H1 (cell line): ENCODE results near the gene WDR43. TPM values are rescaled to one million over a fixed set of nuclear protein-coding genes. Genes with fewer than 3 reads are reported as not detected.

Experiments used
- CTCF ChIA-PET: fragments of 300-600 bp; sonication (Branson Sonifier 250); formaldehyde crosslinking; loops from one replicate; lab custom pipeline; 2021; ENCODE audit not compliant: partially characterized antibody; lab: Charles Lee
- POLR2A ChIA-PET: fragments of 300-600 bp; sonication (Branson Sonifier 250); formaldehyde crosslinking; loops from one replicate; lab custom pipeline; 2021; ENCODE audit warnings: inconsistent platforms; ENCODE audit not compliant: partially characterized antibody; lab: Charles Lee
- DNase-seq, 2 experiments: peaks; one replicate each; pipeline versions ENCODE4 v3.0.0 to v3.0.0-alpha.2; 2010 to 2022; ENCODE audit warnings: low spot score in 2 of 2, low read depth in 1 of 2, mixed read lengths in 1 of 2
- FAIRE-seq: peaks from 2 replicates; lab custom pipeline; 2011; peaks lifted over from hg19 to GRCh38; lab: Jason Lieb, UNC
- H2AFZ ChIP-seq: 2 replicates; pipeline ENCODE4 v1.8.1; 2012; ENCODE audit warnings: low read length, inconsistent platforms
- H2AK5ac ChIP-seq: 2 replicates; pipeline ENCODE4 v1.6.1; 2013; ENCODE audit warnings: low read depth, low read length
- H2BK120ac ChIP-seq: replicated peaks from 2 replicates; pipeline ENCODE3; 2013; ENCODE audit warnings: low read depth, low read length, inconsistent platforms
- H2BK12ac ChIP-seq: 2 replicates; pipeline ENCODE4 v1.6.1; 2013; ENCODE audit warnings: low read depth, low read length
- H2BK15ac ChIP-seq: 2 replicates; pipeline ENCODE4 v1.6.1; 2013; ENCODE audit warnings: low read length
- H2BK20ac ChIP-seq: 2 replicates; pipeline ENCODE4 v1.6.1; 2013; ENCODE audit warnings: low read length
- H2BK5ac ChIP-seq: 2 replicates; pipeline ENCODE4 v1.6.1; 2013; ENCODE audit warnings: low read depth, low read length
- H3K14ac ChIP-seq: 2 replicates; pipeline ENCODE4 v1.6.1; 2013; ENCODE audit warnings: inconsistent platforms; ENCODE audit not compliant: insufficient read length
- H3K18ac ChIP-seq: 2 replicates; pipeline ENCODE4 v1.6.1; 2013; ENCODE audit warnings: low read length; ENCODE audit errors: extremely low read depth
- H3K23ac ChIP-seq: 2 replicates; pipeline ENCODE4 v1.6.1; 2013; ENCODE audit warnings: inconsistent platforms; ENCODE audit not compliant: insufficient read length
- H3K23me2 ChIP-seq: 2 replicates; pipeline ENCODE4 v1.6.1; 2013; ENCODE audit warnings: low read depth, low read length
- H3K27ac ChIP-seq: 2 replicates; pipeline ENCODE4 v1.6.1; 2011; ENCODE audit warnings: low read depth, low read length, inconsistent platforms
- H3K27me3 ChIP-seq, 4 experiments: replicated peaks in 1 of 4; 1 replicate in 1 of 4; 2 replicates in 3 of 4; pipeline versions ENCODE4 v1.6.1 to v1.8.1; 2011 to 2013; ENCODE audit warnings: low read length in 3 of 4, mild to moderate bottlenecking in 3 of 4, inconsistent platforms in 2 of 4, mixed read lengths in 2 of 4, moderate library complexity in 1 of 4; ENCODE audit not compliant: control insufficient read depth in 3 of 4, insufficient read depth in 3 of 4; ENCODE audit errors: extremely low read depth in 1 of 4
- H3K36me3 ChIP-seq, 4 experiments: 2 replicates each; pipeline versions ENCODE4 v1.6.1 to v1.8.1; 2011 to 2013; ENCODE audit warnings: mild to moderate bottlenecking in 4 of 4, low read length in 3 of 4, moderate library complexity in 2 of 4, control low read depth in 1 of 4, inconsistent platforms in 1 of 4; ENCODE audit not compliant: insufficient read depth in 4 of 4, control insufficient read depth in 2 of 4
- H3K4ac ChIP-seq: replicated peaks from 2 replicates; pipeline ENCODE3; 2013; ENCODE audit warnings: low read length, low read depth, mixed read lengths, inconsistent platforms; ENCODE audit not compliant: insufficient read length
- H3K4me1 ChIP-seq, 4 experiments: replicated peaks in 1 of 4; 1 replicate in 1 of 4; 2 replicates in 3 of 4; pipeline versions ENCODE4 v1.6.1 to v1.8.1; 2011 to 2013; ENCODE audit warnings: low read length in 3 of 4, inconsistent platforms in 2 of 4, mixed read lengths in 1 of 4; ENCODE audit not compliant: insufficient read depth in 4 of 4, control insufficient read depth in 3 of 4
- H3K4me2 ChIP-seq, 2 experiments: 2 replicates each; pipeline versions ENCODE4 v1.6.1 to v1.8.1; 2011 to 2013; ENCODE audit warnings: low read depth in 2 of 2, low read length in 2 of 2, control low read depth in 1 of 2, inconsistent platforms in 1 of 2, mild to moderate bottlenecking in 1 of 2; ENCODE audit not compliant: insufficient read depth in 1 of 2
- H3K4me3 ChIP-seq, 4 experiments: fragments of 200-600, 300-600 bp in 1 of 4; sonication (generic), shearing (Covaris generic), sonication (Bioruptor Twin) in 1 of 4; 2 replicates each; pipeline versions ENCODE4 v1.5.1 to v1.8.1; 2011 to 2016; ENCODE audit warnings: low read length in 4 of 4, low read depth in 3 of 4, control low read depth in 2 of 4, inconsistent platforms in 2 of 4, mild to moderate bottlenecking in 2 of 4, mixed read lengths in 1 of 4, moderate library complexity in 1 of 4; ENCODE audit not compliant: insufficient read depth in 2 of 4; ENCODE audit errors: extremely low read depth in 1 of 4
- H3K56ac ChIP-seq: replicated peaks from 2 replicates; pipeline ENCODE3; 2013; ENCODE audit warnings: low read depth, mild to moderate bottlenecking, mixed read lengths, low read length, inconsistent platforms; ENCODE audit not compliant: insufficient read length
- H3K79me1 ChIP-seq: 2 replicates; pipeline ENCODE4 v1.6.1; 2013; ENCODE audit warnings: low read depth, low read length, control low read depth
- H3K79me2 ChIP-seq, 2 experiments: 2 replicates each; pipeline versions ENCODE4 v1.6.1 to v1.8.1; 2012 to 2013; ENCODE audit warnings: low read length in 2 of 2, mild to moderate bottlenecking in 2 of 2, inconsistent platforms in 1 of 2; ENCODE audit not compliant: insufficient read depth in 2 of 2, control insufficient read depth in 1 of 2
- H3K9ac ChIP-seq, 4 experiments: replicated peaks in 1 of 4; 1 replicate in 1 of 4; 2 replicates in 3 of 4; pipeline versions ENCODE4 v1.6.1 to v1.8.1; 2011 to 2013; ENCODE audit warnings: low read depth in 3 of 4, low read length in 3 of 4, control low read depth in 2 of 4, mild to moderate bottlenecking in 2 of 4, moderate library complexity in 2 of 4, inconsistent platforms in 1 of 4; ENCODE audit errors: extremely low read depth in 1 of 4
- H3K9me3 ChIP-seq, 2 experiments: 2 replicates each; pipeline versions ENCODE4 v1.6.1 to v1.8.1; 2012 to 2013; ENCODE audit warnings: mild to moderate bottlenecking in 2 of 2, moderate library complexity in 2 of 2, control low read depth in 1 of 2, inconsistent platforms in 1 of 2, low read depth in 1 of 2, low read length in 1 of 2, mixed read lengths in 1 of 2; ENCODE audit not compliant: insufficient read depth in 2 of 2
- H4K20me1 ChIP-seq, 2 experiments: replicated peaks in 1 of 2; 2 replicates each; pipeline versions ENCODE3 to v1.8.1; 2011 to 2013; ENCODE audit warnings: inconsistent platforms in 2 of 2, low read length in 2 of 2, mild to moderate bottlenecking in 1 of 2; ENCODE audit not compliant: insufficient read depth in 2 of 2, control insufficient read depth in 1 of 2
- H4K5ac ChIP-seq: 2 replicates; pipeline ENCODE4 v1.6.1; 2013; ENCODE audit warnings: low read length, low read depth, mixed read lengths, inconsistent platforms; ENCODE audit not compliant: insufficient read length
- H4K8ac ChIP-seq: 2 replicates; pipeline ENCODE4 v1.8.0; 2013; ENCODE audit warnings: mild to moderate bottlenecking, moderate library complexity, low read length, inconsistent platforms; ENCODE audit not compliant: insufficient read depth; ENCODE audit errors: extremely low read depth
- H4K91ac ChIP-seq: replicated peaks from 2 replicates; pipeline ENCODE3; 2013; ENCODE audit warnings: low read length, mixed read lengths, inconsistent platforms; ENCODE audit not compliant: insufficient read length
- CHD1 ChIP-seq: IDR thresholded peaks from 2 replicates; pipeline ENCODE4 v1.6.1; 2012; ENCODE audit warnings: low read depth, low read length, improper control_type of control experiment
- CTBP2 ChIP-seq: IDR thresholded peaks from 2 replicates; pipeline ENCODE4 v1.7.0; 2011; ENCODE audit warnings: borderline replicate concordance, mild to moderate bottlenecking, moderate library complexity, mixed read lengths, low read length; ENCODE audit not compliant: insufficient read depth, insufficient read length
- EP300 ChIP-seq, 2 experiments: IDR thresholded peaks; 1 replicate in 1 of 2; 2 replicates in 1 of 2; pipeline ENCODE4 v1.6.1; 2011 to 2012; ENCODE audit warnings: low read depth in 2 of 2, low read length in 2 of 2, mild to moderate bottlenecking in 2 of 2, borderline replicate concordance in 1 of 2, inconsistent platforms in 1 of 2, moderate library complexity in 1 of 2
- KDM1A ChIP-seq: fragments of 200-600, 300-600 bp; sonication (generic); IDR thresholded peaks from 2 replicates; pipeline ENCODE4 v1.7.1; 2016; ENCODE audit warnings: mild to moderate bottlenecking, low read length, borderline replicate concordance
- POU5F1 ChIP-seq: IDR thresholded peaks from 2 replicates; pipeline ENCODE4 v1.6.1; 2011; ENCODE audit warnings: low read depth, mild to moderate bottlenecking, low read length, moderate library complexity
- RNF2 ChIP-seq: fragments of 200-900, 300-1000 bp; sonication (generic); IDR thresholded peaks from 2 replicates; pipeline ENCODE4 v1.7.1; 2016; ENCODE audit warnings: borderline replicate concordance, low read depth, mild to moderate bottlenecking, antibody characterized with exemption, low read length; ENCODE audit not compliant: poor library complexity, severe bottlenecking; ENCODE audit errors: missing control alignments
- SP1 ChIP-seq: IDR thresholded peaks from 2 replicates; pipeline ENCODE4 v1.6.1; 2011; ENCODE audit warnings: low read depth, low read length
- SP2 ChIP-seq: IDR thresholded peaks from 2 replicates; pipeline ENCODE4 v1.6.1; 2012; ENCODE audit warnings: mild to moderate bottlenecking, low read length, inconsistent platforms
- TAF1 ChIP-seq: IDR thresholded peaks from 2 replicates; pipeline ENCODE4 v1.6.1; 2011; ENCODE audit warnings: mild to moderate bottlenecking, low read depth, low read length
- TAF7 ChIP-seq: optimal IDR thresholded peaks from 2 replicates; pipeline ENCODE3; 2011; ENCODE audit warnings: low read depth, mild to moderate bottlenecking, inconsistent platforms, low read length, moderate library complexity, borderline replicate concordance
- WGBS, 2 experiments: shearing (Covaris generic) in 1 of 2; methylation state at CpG; one replicate each; pipeline versions ENCODE4 v1.1.6 to v1.1.7; 2013 to 2015; ENCODE audit warnings: low lambda C conversion rate in 2 of 2, mixed read lengths in 2 of 2, inconsistent platforms in 1 of 2, low coverage in 1 of 2, missing lambda C conversion rate in 1 of 2; ENCODE audit not compliant: insufficient replicate concordance in 2 of 2, insufficient coverage in 1 of 2, insufficient read length in 1 of 2; ENCODE audit errors: extremely low coverage in 1 of 2, missing lambda C conversion rate in 1 of 2; 5-methylcytosine and 5-hydroxymethylcytosine counted together
- polyA plus RNA-seq, 7 experiments: library from polyadenylated mRNA; depleted of rRNA in 3 of 7; stranded (reverse) in 5 of 7; unstranded in 2 of 7; fragments of >200 nt in 5 of 7; fragments of 200-250 nt in 2 of 7; gene quantifications; 1 replicate in 5 of 7; 2 replicates in 1 of 7; 4 replicates in 1 of 7; pipeline versions ENCODE4 v1.2.1 to v1.2.3, GENCODE V29; 2011 to 2013; ENCODE audit warnings: missing spikeins in 2 of 7, mixed read lengths in 2 of 7
- total RNA-seq: library from RNA; stranded (reverse); fragmentation: NEBNext Ultra II Directional; extraction: Animal tissue kit (Norgen Biotek cat#: 25700); gene quantifications from 2 replicates; pipeline ENCODE4 v1.2.1, GENCODE V29; 2021
- TF ChIP-seq, protein P1 (sequence below), 3 experiments: IDR thresholded peaks; 1 replicate in 2 of 3; 2 replicates in 1 of 3; pipeline versions ENCODE4 v1.5.1 to v1.6.1; 2011; ENCODE audit warnings: low read length in 3 of 3, mild to moderate bottlenecking in 3 of 3, inconsistent platforms in 2 of 3, low read depth in 1 of 3, moderate library complexity in 1 of 3; ENCODE audit not compliant: insufficient read depth in 1 of 3; ENCODE audit errors: control extremely low read depth in 1 of 3

The WDR43 gene
- total and polyA plus RNA-seq, 2 of the 8 experiments (the other 6 are each of a cell fraction or from before 2014, with no cell fraction given): 57.8 to 142 TPM

DNA sequence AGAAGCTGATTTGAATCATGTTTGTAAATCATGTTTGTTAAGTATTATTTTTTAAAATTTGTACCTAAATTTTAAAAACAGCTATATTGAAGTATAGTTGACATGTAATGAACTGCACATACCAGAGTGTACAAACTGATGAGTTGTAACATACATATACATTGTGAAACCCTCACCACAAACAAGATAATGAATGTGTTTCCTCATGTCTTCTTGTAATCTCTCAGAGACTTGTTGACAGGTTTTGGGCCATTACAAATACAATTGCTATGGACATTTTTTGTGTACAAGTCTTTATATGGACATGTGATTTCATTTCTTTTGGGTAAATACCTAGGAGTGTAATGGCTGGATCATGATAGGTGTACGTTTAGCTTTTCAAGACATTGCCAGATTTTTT is 21.5 kb downstream of the WDR43 start:
- H3K9ac ChIP-seq: no peak overlapping the region
- H3K23me2 ChIP-seq: no peaks in the 10 kb centered on the region
- H3K56ac ChIP-seq: no peak overlapping the region
- H2BK120ac ChIP-seq: no peak overlapping the region
- H2BK12ac ChIP-seq: no peak overlapping the region
- no peak overlapping the region for H2BK15ac ChIP-seq
- no peak overlapping the region for H4K91ac ChIP-seq
- H2BK20ac ChIP-seq: no peak overlapping the region
- H4K8ac ChIP-seq: no peak overlapping the region
- no peak for DNase-seq
- no peak overlapping the region for H4K5ac ChIP-seq
- WGBS, 2 experiments: 87% methylated on average over 1 of the region's 1 CpG; no CpG with 5 or more reads in 1 of the 2 experiments
- no peak overlapping the region for H2AK5ac ChIP-seq
- no peak for FAIRE-seq
- H3K4me2 ChIP-seq: no peak overlapping the region
- H3K36me3 ChIP-seq: peaks cover 20 to 77% (median 48%) of the 10 kb centered on the region in 4 experiments
- ChIA-PET CTCF (no interaction called here), POLR2A (interaction anchor here (1.0 to 1.9 kb wide), 3 partner anchors 10 to 21 kb away, joined by 3 to 8 read pairs (median 4); partner anchors contain the start of gene WDR43)
- H3K14ac ChIP-seq: no peak overlapping the region
- no peak overlapping the region for H3K4ac ChIP-seq
- H3K27ac ChIP-seq: no peak overlapping the region
- no peak overlapping the region for H2BK5ac ChIP-seq
- no peaks in the 10 kb centered on the region for H3K9me3 ChIP-seq
- peaks cover 0 to 76% of the 10 kb centered on the region in 2 experiments; a peak in 2 of 4 replicates for H3K79me2 ChIP-seq
- peaks cover 4 to 9% of the 10 kb centered on the region in 2 experiments for H4K20me1 ChIP-seq
- no peak overlapping the region for H2AFZ ChIP-seq
- H3K79me1 ChIP-seq: no peaks in the 10 kb centered on the region; the same call in 1 of the 2 replicates
- H3K18ac ChIP-seq: no peak overlapping the region
- H3K4me3 ChIP-seq: no peak overlapping the region
- no peaks in the 10 kb centered on the region for H3K27me3 ChIP-seq
- H3K23ac ChIP-seq: no peak overlapping the region
- H3K4me1 ChIP-seq: no peaks in the 10 kb centered on the region
- TF ChIP-seq, protein P1, sequence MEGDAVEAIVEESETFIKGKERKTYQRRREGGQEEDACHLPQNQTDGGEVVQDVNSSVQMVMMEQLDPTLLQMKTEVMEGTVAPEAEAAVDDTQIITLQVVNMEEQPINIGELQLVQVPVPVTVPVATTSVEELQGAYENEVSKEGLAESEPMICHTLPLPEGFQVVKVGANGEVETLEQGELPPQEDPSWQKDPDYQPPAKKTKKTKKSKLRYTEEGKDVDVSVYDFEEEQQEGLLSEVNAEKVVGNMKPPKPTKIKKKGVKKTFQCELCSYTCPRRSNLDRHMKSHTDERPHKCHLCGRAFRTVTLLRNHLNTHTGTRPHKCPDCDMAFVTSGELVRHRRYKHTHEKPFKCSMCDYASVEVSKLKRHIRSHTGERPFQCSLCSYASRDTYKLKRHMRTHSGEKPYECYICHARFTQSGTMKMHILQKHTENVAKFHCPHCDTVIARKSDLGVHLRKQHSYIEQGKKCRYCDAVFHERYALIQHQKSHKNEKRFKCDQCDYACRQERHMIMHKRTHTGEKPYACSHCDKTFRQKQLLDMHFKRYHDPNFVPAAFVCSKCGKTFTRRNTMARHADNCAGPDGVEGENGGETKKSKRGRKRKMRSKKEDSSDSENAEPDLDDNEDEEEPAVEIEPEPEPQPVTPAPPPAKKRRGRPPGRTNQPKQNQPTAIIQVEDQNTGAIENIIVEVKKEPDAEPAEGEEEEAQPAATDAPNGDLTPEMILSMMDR (IDR thresholded peaks at IDR 0.05; ENCODE audit: control extremely low read depth in 1 of 3, insufficient read depth in 1 of 3, low read depth in 1 of 3, low read length in 3 of 3): no peak
- no peak for TF ChIP-seq POU5F1
- no peak for TF ChIP-seq SP1
- no peak for TF ChIP-seq TAF7
- TF ChIP-seq SP2: no peak
- no peak for TF ChIP-seq RNF2
- no peak for TF ChIP-seq CHD1
- TF ChIP-seq KDM1A: no peak
- TF ChIP-seq EP300 (IDR thresholded peaks at IDR 0.05; ENCODE audit: borderline replicate concordance in 1 of 2, low read depth in 2 of 2, low read length in 2 of 2): no peak
- TF ChIP-seq CTBP2: no peak
- no peak for TF ChIP-seq TAF1
